ENCODE measurements around the gene CRADD. TPM values are rescaled to one million over a fixed set of nuclear protein-coding genes. Genes with fewer than 3 reads are reported as not detected.

Gene CRADD
- total and polyA plus RNA-seq, 2 donors (not counting 1 experiment from before 2014, with no cell fraction given): 5.8 to 15.1 TPM

DNA sequence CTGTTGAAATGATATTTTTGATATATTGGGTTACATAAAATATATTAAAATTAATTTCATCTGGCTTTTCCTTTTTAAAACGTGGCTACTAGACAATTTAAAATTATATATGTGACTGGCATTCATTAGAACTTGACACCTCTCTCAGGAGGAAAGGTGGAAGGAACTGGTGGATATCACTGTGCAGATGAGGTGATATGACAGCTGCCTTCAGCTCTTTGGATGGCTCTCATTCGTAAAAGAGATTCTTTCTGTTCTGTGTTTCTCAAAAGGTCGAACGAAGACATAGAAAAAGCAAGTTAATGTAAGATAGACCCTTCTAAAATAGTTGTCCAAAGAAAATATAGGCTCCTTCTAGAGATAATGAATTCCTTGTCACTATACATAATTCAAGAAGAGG lies 36.6 kb downstream of the CRADD start:
- no peak overlapping the region for H3K4me3 Mint-ChIP-seq
- Histone ChIP-seq H3K36me3 (replicated peaks in 1 of 2; ENCODE audit: control extremely low read depth in 1 of 2, control insufficient read depth in 1 of 2, extremely low read depth in 1 of 2, insufficient read depth in 2 of 2, low read length in 1 of 2) (no peaks in the 10 kb centered on the region), H3K4me3 (ENCODE audit: control extremely low read depth in 1 of 5, extremely low read depth in 1 of 5, insufficient read depth in 1 of 5, low read depth in 2 of 5, low read length in 4 of 5) (no peak overlapping the region), H3K79me2 (ENCODE audit: control insufficient read depth, insufficient read depth, low read length) (peaks cover 12% of the 10 kb centered on the region), H3K27me3 (replicated peaks in 1 of 4; ENCODE audit: control extremely low read depth in 1 of 4, control insufficient read depth in 3 of 4, insufficient read depth in 4 of 4, low read length in 3 of 4) (no peaks in the 10 kb centered on the region), H3K4me2 (replicated peaks; ENCODE audit: low read depth, low read length, poor library complexity, severe bottlenecking) (no peak overlapping the region), H3K9me3 (ENCODE audit: control extremely low read depth in 1 of 3, control insufficient read depth in 2 of 3, insufficient read depth in 1 of 3, low read length in 2 of 3) (peaks cover 0 to 7% (median 6%) of the 10 kb centered on the region in 3 donors), H2AFZ (ENCODE audit: insufficient read depth, low read depth, low read length, poor library complexity, severe bottlenecking) (no peak overlapping the region), H4K20me1 (ENCODE audit: control insufficient read depth, insufficient read depth, low read length, poor library complexity, severe bottlenecking) (no peaks in the 10 kb centered on the region), H3K4me1 (ENCODE audit: control insufficient read depth in 2 of 2, insufficient read depth in 2 of 2, low read length in 2 of 2) (no peaks in the 10 kb centered on the region), H3K27ac (ENCODE audit: low read length in 2 of 2) (no peak overlapping the region), H3K9ac (ENCODE audit: low read length) (no peak overlapping the region)
- no peaks in the 10 kb centered on the region for H3K4me1 Mint-ChIP-seq
- WGBS (ENCODE audit: insufficient coverage): no CpG with 5 or more reads among the region's 4 CpGs
- ChIA-PET POLR2A (no interaction called here), CTCF (no interaction called here)
- H3K27me3 Mint-ChIP-seq: no peaks in the 10 kb centered on the region
- peaks cover 8% of the 10 kb centered on the region for H3K9me3 Mint-ChIP-seq (ENCODE audit: insufficient read depth)
- intact Hi-C loops (cut with micrococcal nuclease): no loop called here
- no peak for TF ChIP-seq EZH2 (IDR thresholded peaks at IDR 0.05; ENCODE audit: borderline replicate concordance, insufficient read depth, low read depth, low read length, poor library complexity, severe bottlenecking)
- TF ChIP-seq, protein P1, sequence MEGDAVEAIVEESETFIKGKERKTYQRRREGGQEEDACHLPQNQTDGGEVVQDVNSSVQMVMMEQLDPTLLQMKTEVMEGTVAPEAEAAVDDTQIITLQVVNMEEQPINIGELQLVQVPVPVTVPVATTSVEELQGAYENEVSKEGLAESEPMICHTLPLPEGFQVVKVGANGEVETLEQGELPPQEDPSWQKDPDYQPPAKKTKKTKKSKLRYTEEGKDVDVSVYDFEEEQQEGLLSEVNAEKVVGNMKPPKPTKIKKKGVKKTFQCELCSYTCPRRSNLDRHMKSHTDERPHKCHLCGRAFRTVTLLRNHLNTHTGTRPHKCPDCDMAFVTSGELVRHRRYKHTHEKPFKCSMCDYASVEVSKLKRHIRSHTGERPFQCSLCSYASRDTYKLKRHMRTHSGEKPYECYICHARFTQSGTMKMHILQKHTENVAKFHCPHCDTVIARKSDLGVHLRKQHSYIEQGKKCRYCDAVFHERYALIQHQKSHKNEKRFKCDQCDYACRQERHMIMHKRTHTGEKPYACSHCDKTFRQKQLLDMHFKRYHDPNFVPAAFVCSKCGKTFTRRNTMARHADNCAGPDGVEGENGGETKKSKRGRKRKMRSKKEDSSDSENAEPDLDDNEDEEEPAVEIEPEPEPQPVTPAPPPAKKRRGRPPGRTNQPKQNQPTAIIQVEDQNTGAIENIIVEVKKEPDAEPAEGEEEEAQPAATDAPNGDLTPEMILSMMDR (IDR thresholded peaks at IDR 0.05): no peak
- no peak overlapping the region for H3K27ac Mint-ChIP-seq
- ATAC-seq (ENCODE audit: low read depth) (no peak), DNase-seq (no peak)

DNA sequence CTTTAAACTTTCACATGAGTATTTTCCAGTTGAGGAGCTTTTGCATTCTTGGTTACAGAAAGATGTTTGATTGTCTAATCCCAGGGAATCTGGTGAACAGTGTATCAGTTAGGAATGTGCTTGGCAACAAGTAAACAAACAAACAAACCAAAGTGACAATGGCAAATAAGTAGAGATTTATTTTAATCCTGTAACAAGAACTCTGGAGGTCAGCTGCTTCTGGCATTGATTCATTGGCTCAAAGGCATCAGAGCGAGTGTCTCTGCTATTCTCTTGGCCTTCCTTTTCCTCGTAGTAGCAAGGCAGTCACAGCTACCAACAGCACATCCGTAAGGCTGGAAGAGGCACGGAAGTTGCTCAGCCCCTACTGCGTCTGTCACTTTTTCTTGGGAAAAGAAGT lies 37.2 kb downstream of the CRADD start:
- Histone ChIP-seq H3K9me3 (ENCODE audit: control extremely low read depth in 1 of 3, control insufficient read depth in 2 of 3, insufficient read depth in 1 of 3, low read length in 2 of 3) (peaks cover 0 to 7% (median 6%) of the 10 kb centered on the region in 3 donors), H3K4me3 (ENCODE audit: control extremely low read depth in 1 of 5, extremely low read depth in 1 of 5, insufficient read depth in 1 of 5, low read depth in 2 of 5, low read length in 4 of 5) (no peak overlapping the region)
- POLR2A ChIA-PET: no interaction called here

More for the DNA sequence above, 37.2 kb downstream of the CRADD start:
- Mint-ChIP-seq H3K4me1 (no peaks in the 10 kb centered on the region), H3K9me3 (ENCODE audit: insufficient read depth) (peaks cover 8% of the 10 kb centered on the region), H3K27ac (no peak overlapping the region), H3K27me3 (no peaks in the 10 kb centered on the region), H3K4me3 (no peak overlapping the region)
- H3K36me3 ChIP-seq (replicated peaks in 1 of 2; ENCODE audit: control extremely low read depth in 1 of 2, control insufficient read depth in 1 of 2, extremely low read depth in 1 of 2, insufficient read depth in 2 of 2, low read length in 1 of 2): no peaks in the 10 kb centered on the region
- no peak for TF ChIP-seq EZH2 (IDR thresholded peaks at IDR 0.05; ENCODE audit: borderline replicate concordance, insufficient read depth, low read depth, low read length, poor library complexity, severe bottlenecking)
- TF ChIP-seq, protein P1 (IDR thresholded peaks at IDR 0.05): no peak
- ATAC-seq (ENCODE audit: low read depth): no peak
- H3K9ac ChIP-seq (ENCODE audit: low read length): no peak overlapping the region
- no peaks in the 10 kb centered on the region for H3K4me1 ChIP-seq (ENCODE audit: control insufficient read depth in 2 of 2, insufficient read depth in 2 of 2, low read length in 2 of 2)
- CTCF ChIA-PET: no interaction called here
- H4K20me1 ChIP-seq (ENCODE audit: control insufficient read depth, insufficient read depth, low read length, poor library complexity, severe bottlenecking): no peaks in the 10 kb centered on the region
- no peak overlapping the region for H3K27ac ChIP-seq (ENCODE audit: low read length in 2 of 2)
- 100% methylated on average over 3 of the region's 5 CpGs for WGBS (ENCODE audit: insufficient coverage)
- no peak for DNase-seq
- no peak overlapping the region for H3K4me2 ChIP-seq (replicated peaks; ENCODE audit: low read depth, low read length, poor library complexity, severe bottlenecking)
- no peaks in the 10 kb centered on the region for H3K27me3 ChIP-seq (replicated peaks in 1 of 4; ENCODE audit: control extremely low read depth in 1 of 4, control insufficient read depth in 3 of 4, insufficient read depth in 4 of 4, low read length in 3 of 4)
- intact Hi-C loops (cut with micrococcal nuclease): no loop called here
- H2AFZ ChIP-seq (ENCODE audit: insufficient read depth, low read depth, low read length, poor library complexity, severe bottlenecking): no peak overlapping the region
- peaks cover 9% of the 10 kb centered on the region for H3K79me2 ChIP-seq (ENCODE audit: control insufficient read depth, insufficient read depth, low read length)
